Spleen (tissue), 7 donors: ENCODE results near the gene BMP3.

Experiments
- CTCF ChIP-seq, 11 experiments: fragments of 200-600 bp in 7 of 11; fragments of 450-650 bp in 4 of 11; sonication (generic) in 4 of 11; IDR thresholded peaks in 8 of 11; conservative IDR thresholded peaks in 3 of 11; 1 replicate in 7 of 11; 2 replicates in 4 of 11; pipeline versions ENCODE4 v1.4.0 to v1.8.0; 2016 to 2021; ENCODE audit warnings: antibody characterized with exemption in 11 of 11, inconsistent platforms in 4 of 11, mild to moderate bottlenecking in 1 of 11
- POLR2A ChIP-seq, 3 donors: fragments of 450-650 bp; IDR thresholded peaks; one replicate each; pipeline ENCODE4 v1.5.1; 2017; ENCODE audit warnings: antibody characterized with exemption in 3 of 3, mild to moderate bottlenecking in 1 of 3
- POLR2AphosphoS5 ChIP-seq, 3 donors: sonication (generic); formaldehyde crosslinking; IDR thresholded peaks; one replicate each; pipeline ENCODE4 v1.5.1; 2017; ENCODE audit warnings: antibody characterized with exemption in 3 of 3
- donor health status: DM: no; HTN: no; CAD: no; lungs with moderate emphysema.
- donor health status: DM: no; HTN: no; CAD: no.
- donor health status: DM: no; HTN: no; CAD: no.

- no peak for TF ChIP-seq CTCF (IDR thresholded peaks at IDR 0.05 in 8 of 11, conservative IDR thresholded peaks at IDR 0.05 in 3 of 11)
- TF ChIP-seq POLR2A (IDR thresholded peaks at IDR 0.05) = no peak
- TF ChIP-seq POLR2AphosphoS5 (IDR thresholded peaks at IDR 0.05) = no peak
Observed at GRCh38 chr4:81096566-81096965, 66.1 kb downstream of the BMP3 start.
